Measurements from ENCODE around the gene CYP4F22. TPM values are rescaled to one million over a fixed set of nuclear protein-coding genes. Genes with fewer than 3 reads are reported as not detected.

Gene CYP4F22
- total and polyA plus RNA-seq, 2 of the 8 experiments (the other 6 are each of a cell fraction or from before 2014, with no cell fraction given): not detected

- Histone ChIP-seq H4K5ac (ENCODE audit: insufficient read length, low read depth, low read length) (no peak overlapping the region), H4K20me1 (replicated peaks in 1 of 2; ENCODE audit: control insufficient read depth in 1 of 2, insufficient read depth in 2 of 2, low read length in 2 of 2) (no peaks in the 10 kb centered on the region), H4K91ac (replicated peaks; ENCODE audit: insufficient read length, low read length) (no peak overlapping the region), H3K9ac (replicated peaks in 1 of 4; ENCODE audit: extremely low read depth in 1 of 4, low read depth in 3 of 4, low read length in 3 of 4) (no peak overlapping the region), H3K18ac (ENCODE audit: extremely low read depth, low read length) (no peak overlapping the region), H3K56ac (replicated peaks; ENCODE audit: insufficient read length, low read depth, low read length) (no peak overlapping the region), H3K14ac (ENCODE audit: insufficient read length) (no peak overlapping the region), H3K79me2 (ENCODE audit: control insufficient read depth in 1 of 2, insufficient read depth in 2 of 2, low read length in 2 of 2) (no peaks in the 10 kb centered on the region), H4K8ac (ENCODE audit: extremely low read depth, insufficient read depth, low read length) (no peak overlapping the region), H3K4me1 (replicated peaks in 1 of 4; ENCODE audit: control insufficient read depth in 3 of 4, insufficient read depth in 4 of 4, low read length in 3 of 4) (no peaks in the 10 kb centered on the region), H3K4me2 (ENCODE audit: insufficient read depth in 1 of 2, low read depth in 2 of 2, low read length in 2 of 2) (no peak overlapping the region), H3K4ac (replicated peaks; ENCODE audit: insufficient read length, low read depth, low read length) (no peak overlapping the region), H3K36me3 (ENCODE audit: control insufficient read depth in 2 of 4, insufficient read depth in 4 of 4, low read length in 3 of 4) (no peaks in the 10 kb centered on the region), H2AK5ac (ENCODE audit: low read depth, low read length) (no peak overlapping the region), H3K9me3 (ENCODE audit: insufficient read depth in 2 of 2, low read depth in 1 of 2, low read length in 1 of 2) (peaks cover 18 to 42% of the 10 kb centered on the region in 2 experiments), H2BK120ac (replicated peaks; ENCODE audit: low read depth, low read length) (no peak overlapping the region), H3K79me1 (ENCODE audit: low read depth, low read length) (no peaks in the 10 kb centered on the region), H3K23me2 (ENCODE audit: low read depth, low read length) (no peaks in the 10 kb centered on the region; the same call in 1 of the 2 replicates), H2BK5ac (ENCODE audit: low read depth, low read length) (no peak overlapping the region), H2BK15ac (ENCODE audit: low read length) (no peak overlapping the region), H2BK12ac (ENCODE audit: low read depth, low read length) (no peak overlapping the region), H2AFZ (ENCODE audit: low read length) (no peak overlapping the region), H2BK20ac (ENCODE audit: low read length) (no peak overlapping the region), H3K4me3 (ENCODE audit: extremely low read depth in 1 of 4, insufficient read depth in 2 of 4, low read depth in 3 of 4, low read length in 4 of 4) (no peak overlapping the region), H3K27me3 (replicated peaks in 1 of 4; ENCODE audit: control insufficient read depth in 3 of 4, extremely low read depth in 1 of 4, insufficient read depth in 3 of 4, low read length in 3 of 4) (no peaks in the 10 kb centered on the region), H3K27ac (ENCODE audit: low read depth, low read length) (no peak overlapping the region), H3K23ac (ENCODE audit: insufficient read length) (no peak overlapping the region)
- DNase-seq (ENCODE audit: low read depth in 1 of 2, low spot score in 2 of 2): no peak
- WGBS, 2 experiments (ENCODE audit: extremely low coverage in 1 of 2, insufficient coverage in 1 of 2, insufficient read length in 1 of 2, insufficient replicate concordance in 2 of 2, low coverage in 1 of 2, low lambda C conversion rate in 2 of 2, missing lambda C conversion rate in 1 of 2): 80 to 100% methylated on average over 2 to 13 of the region's 13 CpGs
- POLR2A ChIA-PET (ENCODE audit: partially characterized antibody): no interaction called here
- no peak for FAIRE-seq
- CTCF ChIA-PET (ENCODE audit: partially characterized antibody): interaction anchor here (0.6 kb wide), 1 partner anchor 589 kb away, joined by 4 read pairs; no protein-coding TSS in a partner anchor
- TF ChIP-seq BCL11A (IDR thresholded peaks at IDR 0.05; ENCODE audit: low read depth in 2 of 2, low read length in 2 of 2): no peak
- no peak for TF ChIP-seq MAX (IDR thresholded peaks at IDR 0.05)
- TF ChIP-seq ATF2 (IDR thresholded peaks at IDR 0.05; ENCODE audit: low read length): no peak
- TF ChIP-seq SIRT6 (IDR thresholded peaks at IDR 0.05; ENCODE audit: low read length): no peak
- no peak for TF ChIP-seq EZH2 (IDR thresholded peaks at IDR 0.05; ENCODE audit: low read depth, low read length, severe bottlenecking)
- TF ChIP-seq CHD1 (IDR thresholded peaks at IDR 0.05; ENCODE audit: low read depth, low read length): no peak
- TF ChIP-seq ASH2L (IDR thresholded peaks at IDR 0.05; ENCODE audit: low read length): no peak
- no peak for TF ChIP-seq TBP (IDR thresholded peaks at IDR 0.05; ENCODE audit: low read depth, low read length)
Measured at GRCh38 chr19:15488489-15489226, 19.7 kb upstream of the CYP4F22 start.
